Measurements from ENCODE around the gene COX7C. TPM values are rescaled to one million over a fixed set of nuclear protein-coding genes. Genes with fewer than 3 reads are reported as not detected.
"Not testable (repeated sequence)": the region's sequence is repeated elsewhere in the genome, so short reads cannot be mapped to it uniquely, and the experiment has no call there.

COX7C gene, protein sequence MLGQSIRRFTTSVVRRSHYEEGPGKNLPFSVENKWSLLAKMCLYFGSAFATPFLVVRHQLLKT
- total RNA-seq = 2,062 TPM
- long read RNA-seq, transcript COX7C-205 (3 exons, 369 nt) = minor isoform, 45 of 623 reads
- long read RNA-seq, transcript COX7C-201 (3 exons, 666 nt) = major isoform, 568 of 623 reads
- long read RNA-seq, partial matches to known transcripts = 4 of 623 reads
- long read RNA-seq, other reads (novel, unspliced or antisense) = 4 of 623 reads

DNA sequence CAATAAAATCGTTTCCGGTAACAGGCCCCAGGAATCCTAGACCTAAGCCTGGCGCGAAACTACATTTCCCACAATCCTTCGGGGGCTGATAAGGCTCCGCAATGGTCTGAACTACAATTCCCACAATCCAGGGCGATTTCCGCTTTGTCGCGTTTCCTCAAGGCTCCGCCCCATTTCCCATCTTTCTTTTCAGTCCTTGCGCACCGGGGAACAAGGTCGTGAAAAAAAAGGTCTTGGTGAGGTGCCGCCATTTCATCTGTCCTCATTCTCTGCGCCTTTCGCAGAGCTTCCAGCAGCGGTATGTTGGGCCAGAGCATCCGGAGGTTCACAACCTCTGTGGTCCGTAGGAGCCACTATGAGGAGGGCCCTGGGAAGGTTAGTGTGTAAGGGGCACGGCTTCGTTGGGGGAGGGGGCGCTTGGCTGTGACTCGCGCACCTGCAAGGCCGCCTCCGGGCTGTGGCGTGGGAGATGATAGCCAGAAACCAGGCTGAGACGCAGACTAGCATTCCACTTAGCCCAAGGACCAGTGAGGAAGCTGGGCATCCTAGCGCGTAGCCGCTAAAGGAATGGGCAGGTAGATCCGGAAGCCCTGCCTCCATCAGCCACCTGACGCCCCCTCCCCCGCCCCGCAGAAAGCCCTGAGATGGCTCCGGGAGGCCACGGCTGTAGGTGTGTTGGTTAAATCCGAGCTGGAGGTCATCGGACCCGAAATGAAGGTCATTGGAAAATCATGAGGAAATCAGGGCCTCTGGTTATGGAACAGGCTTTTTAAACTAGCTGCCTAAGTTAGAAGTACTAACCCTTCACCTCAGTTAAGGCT, at the start of gene COX7C:
Gene COX7C, plus strand, starts transcription at position 186 of the 821 bp plus-strand sequence. Its CDS starts 115 bp downstream, at position 301.
- ATAC-seq (ENCODE audit: poor library complexity) (peak; percentile 98), DNase-seq (peak; percentile 87)
- intact Hi-C loops (cut with DNase I) = no loop called here

DNA sequence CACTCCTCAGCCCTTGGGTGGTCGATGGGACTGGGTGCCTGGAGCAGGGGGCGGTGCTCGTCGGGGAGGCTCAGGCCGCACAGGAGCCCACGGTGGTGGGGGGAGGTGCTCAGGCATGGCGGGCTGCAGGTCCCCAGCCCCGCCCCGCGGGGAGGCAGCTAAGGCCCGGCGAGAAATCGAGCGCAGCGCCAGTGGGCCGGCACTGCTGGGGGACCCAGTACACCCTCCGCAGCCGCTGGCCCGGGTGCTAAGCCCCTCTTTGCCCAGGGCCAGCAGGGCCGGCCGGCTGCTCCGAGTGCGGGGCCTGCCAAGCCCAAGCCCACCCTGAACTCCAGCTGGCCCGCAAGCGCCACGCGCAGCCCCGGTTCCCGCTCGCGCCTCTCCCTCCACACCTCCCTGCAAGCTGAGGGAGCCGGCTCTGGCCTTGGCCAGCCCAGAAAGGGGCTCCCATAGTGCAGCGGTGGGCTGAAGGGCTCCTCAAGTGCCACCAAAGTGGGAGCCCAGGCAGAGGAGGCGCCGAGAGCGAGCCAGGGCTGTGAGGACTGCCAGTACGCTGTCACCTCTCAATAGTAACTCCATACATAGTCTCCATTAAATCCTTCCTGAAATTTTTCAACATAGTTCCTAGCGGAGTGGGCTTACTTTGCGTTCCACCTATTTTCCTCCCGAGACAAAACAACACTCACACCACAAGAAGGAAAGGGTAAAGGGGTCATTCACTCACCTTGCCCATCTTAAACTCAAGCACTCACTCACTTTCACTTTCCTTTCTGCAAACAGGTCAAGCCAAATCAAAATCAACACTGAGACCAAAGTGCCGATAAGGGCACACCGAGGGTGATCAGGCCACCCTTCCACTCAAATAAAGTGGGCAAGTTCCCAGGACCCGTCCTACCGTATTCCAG, 48.0 kb upstream of the COX7C start:
- intact Hi-C loops (cut with DNase I); ATAC-seq (ENCODE audit: poor library complexity); DNase-seq: not testable (repeated sequence)

DNA sequence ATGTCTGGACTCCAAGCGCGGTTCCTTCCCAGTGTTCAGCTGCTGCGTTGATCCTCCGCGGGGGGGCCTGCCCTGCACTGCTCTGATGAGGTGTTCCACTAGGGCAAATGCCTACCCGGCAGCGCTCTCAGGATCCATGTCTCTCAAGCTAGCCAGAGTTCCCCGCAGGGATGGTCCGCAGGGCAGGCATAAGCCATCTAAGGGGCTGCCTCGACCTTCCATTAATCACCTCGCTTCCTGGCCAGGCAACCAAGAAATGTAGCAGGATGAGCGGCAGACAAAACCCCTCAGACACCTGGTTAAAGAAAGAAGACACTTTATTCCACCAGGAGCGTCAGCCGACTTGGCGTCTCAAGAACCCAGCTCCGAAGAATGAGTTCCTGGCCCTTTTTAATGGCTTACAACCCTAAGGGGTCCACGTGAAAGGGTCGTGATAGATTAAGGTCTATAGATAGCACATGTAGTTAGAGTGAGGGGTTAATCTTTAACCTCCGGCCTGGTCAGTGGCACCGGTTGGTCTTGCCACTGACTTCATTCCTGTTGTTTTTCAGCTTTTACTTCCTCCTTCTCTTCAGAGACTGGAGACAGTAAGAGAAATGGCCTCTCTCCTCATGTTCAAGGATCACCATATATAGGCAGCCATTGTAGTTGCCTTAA, 47.2 kb upstream of the COX7C start:
- ATAC-seq (ENCODE audit: poor library complexity) (no peak), DNase-seq (no peak)
- intact Hi-C loops (cut with DNase I) = no loop called here

DNA sequence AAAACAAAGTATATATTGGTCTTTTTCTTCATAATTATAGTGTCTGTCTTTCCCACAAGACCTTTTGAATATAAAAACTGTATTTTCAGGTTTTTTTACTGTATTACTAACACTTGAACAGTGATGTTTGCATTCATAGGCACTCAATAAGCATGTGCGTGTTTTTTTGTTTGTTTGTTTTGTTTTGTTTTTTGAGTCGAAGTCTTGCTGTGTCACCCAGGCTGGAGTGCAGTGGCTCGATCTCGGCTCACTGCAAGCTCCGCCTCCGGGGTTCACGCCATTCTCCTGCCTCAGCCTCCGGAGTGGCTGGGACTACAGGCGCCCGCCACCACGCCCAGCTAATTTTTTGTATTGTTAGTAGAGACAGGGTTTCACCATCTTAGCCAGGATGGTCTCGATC, 46.6 kb upstream of the COX7C start:
- intact Hi-C loops (cut with DNase I); ATAC-seq (ENCODE audit: poor library complexity); DNase-seq: not testable (repeated sequence)

DNA sequence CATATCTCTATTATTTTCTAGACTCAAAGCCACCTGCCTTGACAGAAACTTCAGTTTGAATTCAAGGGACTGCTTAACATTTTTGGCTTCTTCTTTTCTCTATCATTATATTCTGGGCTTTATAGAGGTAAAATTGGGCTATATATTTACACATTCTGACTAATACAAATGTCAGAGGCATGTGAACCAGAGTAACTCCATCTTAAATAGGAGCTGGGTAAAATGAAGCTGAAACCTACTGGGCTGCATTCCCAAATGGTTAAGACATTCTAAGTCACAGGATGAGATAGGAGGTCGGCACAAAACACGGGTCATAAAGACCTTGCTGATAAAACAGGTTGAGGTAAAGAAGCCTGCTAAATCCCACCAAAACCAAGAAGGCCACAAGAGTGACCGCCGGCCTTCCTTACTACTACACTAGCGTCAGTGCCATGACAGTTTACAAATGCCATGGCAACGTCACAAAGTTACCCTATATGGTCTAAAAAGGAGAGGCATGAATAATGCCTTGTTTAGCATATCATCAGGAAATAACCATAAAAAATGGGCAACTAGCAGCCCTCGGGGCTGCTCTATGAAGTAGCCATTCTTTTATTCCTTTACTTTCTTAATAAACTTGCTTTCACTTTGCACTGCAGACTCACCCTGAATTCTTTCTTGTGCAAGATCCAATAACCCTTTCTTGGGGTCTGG, 44.8 kb upstream of the COX7C start:
- DNase-seq (no peak), ATAC-seq (ENCODE audit: poor library complexity) (no peak)
- intact Hi-C loops (cut with DNase I) = no loop called here

DNA sequence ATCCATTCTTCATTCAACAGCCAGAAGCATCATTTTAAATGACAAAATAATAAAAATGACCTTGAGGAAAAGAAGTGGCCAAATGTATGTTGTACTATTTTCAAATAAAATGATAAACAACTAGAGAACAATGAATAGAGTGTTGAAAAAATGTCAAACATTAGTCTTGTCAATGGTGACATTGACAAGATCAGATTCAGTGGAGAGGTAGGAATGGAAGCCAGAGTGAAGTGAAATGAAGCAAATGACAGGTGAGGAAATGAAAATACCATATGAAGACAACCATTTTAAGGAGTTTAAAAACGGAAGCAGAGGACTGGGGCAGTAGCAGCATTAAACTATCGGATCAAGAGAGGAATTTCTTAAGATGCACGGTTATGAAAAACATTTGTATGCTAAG, 38.2 kb upstream of the COX7C start:
- intact Hi-C loops (cut with DNase I) = no loop called here

DNA sequence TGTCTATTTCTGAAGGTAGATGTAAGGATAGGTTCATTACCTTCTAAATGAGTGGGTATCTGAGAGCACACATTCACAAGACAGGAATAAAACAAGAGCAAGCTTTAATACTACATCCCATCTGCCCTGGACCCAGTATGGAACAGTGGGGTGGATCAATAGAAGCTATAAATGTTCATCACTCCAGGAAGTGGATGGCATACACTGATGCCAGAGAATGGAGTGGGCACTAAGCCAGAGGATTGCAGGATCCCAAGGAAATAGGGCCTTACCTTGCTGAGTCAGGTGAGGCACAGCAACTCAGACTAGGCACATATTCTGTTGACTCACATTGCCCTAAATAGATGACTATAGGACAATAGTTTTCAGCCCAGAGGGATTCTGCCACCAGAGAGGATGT, 21.3 kb upstream of the COX7C start:
- intact Hi-C loops (cut with DNase I) = no loop called here
- DNase-seq = no peak

More for the DNA sequence above, 38.2 kb upstream of the COX7C start:
- DNase-seq = no peak
- no peak for ATAC-seq (ENCODE audit: poor library complexity)

DNA sequence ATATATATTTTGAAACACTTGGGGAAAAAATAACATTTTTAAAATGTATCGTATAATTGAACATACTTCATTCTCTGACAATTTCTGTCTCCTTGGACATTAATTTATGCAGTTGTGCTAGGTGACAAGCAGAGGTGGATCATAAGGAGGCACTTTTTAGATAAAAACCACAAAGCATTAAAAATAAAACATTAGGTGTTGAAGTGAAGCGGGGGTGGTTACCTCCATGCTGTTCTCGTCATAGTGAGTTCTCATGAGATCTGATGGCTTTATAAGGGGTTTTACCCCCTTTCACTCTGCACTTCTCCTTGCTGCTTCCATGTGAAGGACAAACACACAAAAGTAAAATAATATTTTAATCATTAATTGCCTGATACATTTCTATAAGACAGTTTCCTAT, 11.9 kb upstream of the COX7C start:
- DNase-seq (no peak), ATAC-seq (ENCODE audit: poor library complexity) (no peak)
- intact Hi-C loops (cut with DNase I) = no loop called here

More for the DNA sequence above, 21.3 kb upstream of the COX7C start:
- ATAC-seq (ENCODE audit: poor library complexity) = no peak

DNA sequence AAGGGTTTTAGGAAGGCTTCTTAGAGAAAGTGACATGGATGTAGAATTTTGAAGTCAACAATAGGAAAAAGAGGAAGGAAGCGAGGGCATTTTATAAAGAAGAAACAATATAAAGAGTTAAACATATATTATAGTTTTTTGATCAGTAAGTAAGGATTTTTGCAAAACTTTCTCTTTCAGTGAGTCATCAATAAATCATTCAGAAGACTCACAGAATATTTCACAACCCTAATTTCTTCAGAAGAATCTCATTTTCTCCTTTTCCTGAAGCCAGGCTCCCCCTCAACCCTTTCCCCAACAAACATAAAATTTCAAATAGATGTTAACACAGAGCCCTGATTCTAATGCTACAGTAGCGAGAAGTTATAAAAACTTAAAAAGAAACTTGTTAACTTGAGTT, 4.3 kb upstream of the COX7C start:
- intact Hi-C loops (cut with DNase I) = no loop called here
- DNase-seq (no peak), ATAC-seq (ENCODE audit: poor library complexity) (no peak)

DNA sequence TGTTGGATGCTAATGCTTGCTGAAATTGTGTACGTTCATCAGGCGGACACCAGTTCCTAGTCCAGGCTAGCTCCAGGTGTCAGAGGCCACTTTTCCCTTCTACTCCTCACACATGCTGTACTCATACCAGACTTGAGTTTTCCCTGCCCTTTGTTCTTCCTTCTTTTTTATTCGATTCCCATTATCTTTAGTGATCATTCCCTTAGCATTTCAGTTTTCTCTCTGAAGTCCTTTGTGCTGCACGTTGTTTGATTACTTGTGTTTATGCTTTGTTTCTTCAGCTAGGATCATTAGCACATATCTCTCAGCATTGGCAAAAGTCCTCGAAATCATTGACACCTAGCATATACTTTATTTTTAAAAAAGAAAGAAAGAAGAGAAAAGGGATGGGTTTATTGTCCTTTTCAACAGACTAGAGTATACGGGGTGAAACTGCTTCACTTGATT, 409 bp upstream of the COX7C start:
- no peak for DNase-seq
- intact Hi-C loops (cut with DNase I) = no loop called here
- no peak for ATAC-seq (ENCODE audit: poor library complexity)

DNA sequence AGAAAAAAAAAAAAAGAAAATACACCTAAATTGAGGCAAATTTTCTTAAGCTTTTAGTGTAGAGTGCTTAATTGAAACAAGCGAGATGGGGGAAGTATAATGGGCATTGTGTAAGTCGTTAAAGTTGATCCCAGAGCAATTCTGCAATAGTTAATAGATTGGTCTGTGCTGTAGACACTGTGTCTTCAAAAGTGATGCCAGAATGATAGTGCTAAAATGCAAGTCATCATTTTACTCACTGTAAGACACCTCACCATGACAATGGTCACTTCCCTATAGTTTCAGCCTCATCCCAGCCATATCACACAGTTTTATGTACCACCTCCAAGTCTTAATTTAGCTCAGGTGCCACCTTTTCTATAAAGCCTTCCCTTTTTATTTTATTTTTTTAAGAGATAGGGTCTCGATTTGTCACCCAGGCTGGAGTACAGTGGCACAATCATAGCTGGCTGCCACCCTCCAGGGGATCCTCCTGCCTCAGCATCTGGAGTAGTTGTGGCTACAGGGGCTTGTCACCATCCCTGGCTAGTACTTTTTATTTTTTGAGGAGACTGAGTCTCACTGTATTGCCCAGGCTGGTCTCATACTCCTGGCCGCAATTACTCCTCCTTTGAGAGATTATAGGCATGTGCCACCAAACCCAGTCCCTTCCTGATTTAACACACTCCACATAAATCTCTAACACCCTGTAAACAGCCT, 6.2 kb downstream of the COX7C start:
- intact Hi-C loops (cut with DNase I) = no loop called here
- DNase-seq = no peak
- ATAC-seq (ENCODE audit: poor library complexity) = no peak

DNA sequence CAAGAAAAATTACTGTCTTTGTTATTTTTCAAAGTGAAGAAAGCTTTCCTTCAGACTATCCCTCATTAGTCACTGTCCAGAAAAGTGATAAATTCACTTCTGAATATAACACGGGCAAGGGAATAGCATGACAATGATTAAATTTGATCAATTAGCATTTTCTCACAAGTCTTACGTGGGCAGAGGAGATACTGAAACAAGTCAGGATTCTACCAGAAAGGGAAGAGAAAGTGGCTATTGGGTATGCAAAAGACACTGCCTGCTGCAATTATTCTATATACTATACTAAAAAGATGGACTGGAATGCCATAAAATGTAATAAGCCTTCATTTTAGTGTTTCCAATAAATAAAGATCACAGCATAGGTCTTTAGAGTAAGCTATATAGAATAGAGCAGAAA, 7.4 kb downstream of the COX7C start:
- DNase-seq (no peak), ATAC-seq (ENCODE audit: poor library complexity) (no peak)
- intact Hi-C loops (cut with DNase I) = no loop called here

DNA sequence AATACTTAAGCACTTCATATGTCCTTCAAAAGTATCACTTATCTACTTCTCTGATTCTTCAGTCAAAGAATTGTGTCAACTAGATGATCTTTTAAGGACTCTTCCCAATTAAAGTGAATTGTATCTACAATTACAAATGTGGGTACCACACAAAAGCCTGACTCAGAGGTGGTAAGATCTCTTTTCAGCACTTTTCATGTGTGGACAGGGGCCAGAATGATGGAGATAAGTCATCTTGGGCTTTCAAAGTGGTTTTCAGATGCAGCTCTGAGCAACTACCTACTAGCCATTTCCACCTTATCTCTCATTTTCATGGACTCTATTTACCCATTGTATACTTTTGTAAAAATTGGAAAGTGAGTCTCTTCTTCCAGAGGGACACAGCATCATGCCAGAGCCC, 8.4 kb downstream of the COX7C start:
- intact Hi-C loops (cut with DNase I) = no loop called here
- ATAC-seq (ENCODE audit: poor library complexity) (no peak), DNase-seq (no peak)

DNA sequence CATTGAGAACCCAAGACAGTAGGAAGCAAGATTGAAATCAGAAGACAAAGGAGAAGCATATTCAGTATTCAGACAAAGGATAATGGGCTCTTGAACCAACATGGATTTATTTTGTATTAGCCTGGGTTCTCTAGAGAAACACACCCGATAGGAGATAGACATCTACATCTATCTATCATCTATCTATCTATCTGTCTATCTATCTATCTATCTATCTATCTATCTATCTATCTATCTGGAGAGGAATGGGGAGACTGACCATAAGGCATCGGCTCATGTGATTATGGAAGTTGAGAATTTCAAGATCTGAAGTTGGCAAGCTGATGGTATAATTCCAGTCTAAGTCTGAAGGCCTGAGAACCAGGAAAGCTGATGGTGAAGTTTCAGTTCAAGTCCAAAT, 13.4 kb downstream of the COX7C start:
- intact Hi-C loops (cut with DNase I) = no loop called here
- DNase-seq (no peak), ATAC-seq (ENCODE audit: poor library complexity) (no peak)

DNA sequence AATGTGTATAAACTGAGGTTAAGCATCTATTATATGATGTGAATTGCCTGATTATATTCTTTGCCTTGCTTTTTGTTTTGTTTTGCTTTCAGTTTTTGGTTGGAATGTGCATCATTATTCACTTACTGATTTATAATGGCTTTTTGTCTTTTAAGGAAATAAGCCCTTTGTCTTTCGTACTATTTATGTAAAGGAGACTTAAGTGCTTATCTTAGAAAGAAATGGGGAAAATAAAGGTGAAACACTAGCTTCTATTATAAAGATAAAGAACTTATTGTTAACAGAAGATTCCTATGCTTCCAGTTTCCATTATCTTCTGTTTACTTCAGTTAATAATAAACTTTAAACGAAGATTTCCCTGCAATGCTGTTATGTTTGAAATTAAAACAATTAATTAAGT, 23.3 kb downstream of the COX7C start:
- ATAC-seq (ENCODE audit: poor library complexity) (no peak), DNase-seq (no peak)
- intact Hi-C loops (cut with DNase I) = no loop called here

DNA sequence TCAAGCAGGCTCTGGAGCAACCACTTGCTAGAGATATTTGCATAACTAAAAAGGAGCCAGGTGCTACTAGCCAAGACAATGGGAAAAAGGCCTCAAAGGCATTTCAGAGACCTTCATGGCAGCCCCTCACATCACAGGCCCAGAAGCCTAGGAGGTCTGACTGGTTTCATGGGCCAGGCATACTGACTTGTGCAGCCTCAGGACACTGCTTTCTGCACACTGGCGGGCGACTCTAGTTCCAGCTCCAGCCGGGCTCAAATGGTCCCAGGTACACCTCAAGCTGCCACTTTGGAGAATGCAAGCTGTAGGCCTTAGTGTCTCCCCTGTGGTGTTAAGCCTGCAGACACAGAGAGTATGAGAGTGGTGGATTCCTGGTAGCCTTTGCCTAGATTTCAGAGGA, 27.1 kb downstream of the COX7C start:
- ATAC-seq (ENCODE audit: poor library complexity) = no peak

DNA sequence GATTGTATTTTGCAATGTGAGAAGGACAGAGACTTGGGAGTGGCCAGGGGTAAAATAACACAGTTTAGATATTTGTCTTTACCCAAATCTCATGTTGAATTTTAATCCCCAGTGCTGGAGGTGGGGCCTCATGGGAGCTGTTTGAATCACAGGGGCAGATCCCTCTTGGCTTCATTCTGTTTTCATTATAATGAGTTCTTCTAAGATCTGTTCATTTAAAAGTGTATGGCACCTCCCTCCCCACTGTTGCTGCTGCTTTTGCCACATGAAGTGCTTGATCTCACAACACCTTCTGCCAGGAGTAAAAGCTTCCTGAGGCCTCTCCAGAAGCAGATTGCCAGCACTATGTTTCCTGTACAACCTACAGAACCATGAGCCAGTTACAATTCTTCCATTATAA, 28.1 kb downstream of the COX7C start:
- DNase-seq = no peak
- ATAC-seq (ENCODE audit: poor library complexity) = no peak
- intact Hi-C loops (cut with DNase I) = no loop called here

More for the DNA sequence above, 27.1 kb downstream of the COX7C start:
- DNase-seq = no peak
- intact Hi-C loops (cut with DNase I) = no loop called here

DNA sequence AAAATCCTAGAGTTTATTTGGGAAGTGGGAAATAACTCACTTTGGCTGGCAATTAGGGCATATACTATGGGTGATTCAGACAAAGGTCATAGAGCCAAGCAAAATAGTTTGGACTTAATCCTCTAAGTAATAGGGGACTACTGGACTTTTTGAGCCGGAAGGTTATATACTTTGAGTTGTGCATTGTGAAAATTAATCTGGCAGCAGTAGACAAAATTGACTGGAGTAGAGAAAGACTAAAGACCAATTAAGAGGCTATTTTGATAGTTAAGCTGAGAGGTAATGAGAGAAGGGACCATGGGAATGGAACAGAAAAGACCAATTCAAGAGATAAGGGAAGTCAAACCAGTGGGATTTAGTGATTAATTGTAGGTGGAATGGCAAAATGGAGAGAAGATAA, 28.9 kb downstream of the COX7C start:
- DNase-seq (no peak), ATAC-seq (ENCODE audit: poor library complexity) (no peak)
- intact Hi-C loops (cut with DNase I) = no loop called here

All from Right ventricle myocardium superior (tissue), 1 donor.